Astrocyte (in vitro differentiated cells and primary cell): ENCODE measurements around the gene FAM210A.

Experiments
- CTCF ChIP-seq: IDR thresholded peaks from 2 replicates; pipeline ENCODE4 v1.5.1; 2011; ENCODE audit warnings: low read depth, mild to moderate bottlenecking, inconsistent platforms, low read length, moderate library complexity; ENCODE audit not compliant: insufficient read depth
- EZH2 ChIP-seq: IDR thresholded peaks from 2 replicates; pipeline ENCODE4 v1.6.1; 2012; ENCODE audit warnings: mild to moderate bottlenecking, low read length, inconsistent platforms; ENCODE audit not compliant: insufficient read depth

- TF ChIP-seq CTCF: no peak
- TF ChIP-seq EZH2: no peak
Measured at GRCh38 chr18:13661051-13661778, 65.1 kb downstream of the FAM210A start.
